Left hindlimb (tissue), 1 donor: Measurements from ENCODE around the gene SNX20.

Experiments
- DNase-seq: peaks from one replicate; pipeline ENCODE4 v3.0.0-alpha.2; 2018

Gene SNX20

GRCh38 chr16:50679676-50680555, 1.2 kb downstream of the SNX20 start:
- DNase-seq: no peak

GRCh38 chr16:50679266-50679665, 1.8 kb downstream of the SNX20 start:
- DNase-seq: no peak

GRCh38 chr16:50678531-50678930, 2.6 kb downstream of the SNX20 start:
- DNase-seq: no peak

GRCh38 chr16:50677351-50677750, 3.8 kb downstream of the SNX20 start:
- no peak for DNase-seq

- DNase-seq: no peak
Observed at GRCh38 chr16:50676684-50677225, 4.4 kb downstream of the SNX20 start.

- DNase-seq: no peak
Observed at GRCh38 chr16:50675686-50676610, 5.2 kb downstream of the SNX20 start.

- DNase-seq: no peak
Observed at GRCh38 chr16:50674831-50675230, 6.3 kb downstream of the SNX20 start.

GRCh38 chr16:50673496-50674275, 7.4 kb downstream of the SNX20 start:
- no peak for DNase-seq

- DNase-seq: no peak
Observed at GRCh38 chr16:50671644-50672260, 9.4 kb downstream of the SNX20 start.

- no peak for DNase-seq
Observed at GRCh38 chr16:50670476-50670875, 10.6 kb downstream of the SNX20 start.

GRCh38 chr16:50669741-50670140, 11.4 kb downstream of the SNX20 start:
- no peak for DNase-seq

GRCh38 chr16:50668368-50669008, 12.6 kb downstream of the SNX20 start:
- DNase-seq: peak; percentile 52

GRCh38 chr16:50667497-50668367, 13.4 kb downstream of the SNX20 start:
- no peak for DNase-seq

GRCh38 chr16:50666658-50667496, 14.2 kb downstream of the SNX20 start:
- no peak for DNase-seq

GRCh38 chr16:50665128-50665878, 15.8 kb downstream of the SNX20 start:
- DNase-seq: peak; percentile 81

GRCh38 chr16:50664270-50664669, 16.8 kb downstream of the SNX20 start:
- no peak for DNase-seq

GRCh38 chr16:50662306-50662940, 18.7 kb downstream of the SNX20 start:
- DNase-seq: no peak

GRCh38 chr16:50659806-50660205, 21.3 kb downstream of the SNX20 start:
- no peak for DNase-seq
